Fibroblast of pulmonary artery (primary cell): ENCODE results near the gene CAMK2D.

Experiments
- DNase-seq: peaks from one replicate; pipeline ENCODE4 v3.0.0-alpha.2; 2010; ENCODE audit warnings: low read depth
- H3K4me3 ChIP-seq: replicated peaks from 2 replicates; pipeline ENCODE4 v1.5.1; 2011; ENCODE audit warnings: low read depth, mild to moderate bottlenecking, control low read depth, low read length, moderate library complexity
- TF ChIP-seq, protein P1 (sequence below): IDR thresholded peaks from 2 replicates; pipeline ENCODE4 v1.5.1; 2011; ENCODE audit warnings: mild to moderate bottlenecking, control low read depth, low read length, inconsistent platforms; ENCODE audit errors: missing control alignments

CAMK2D gene

DNA sequence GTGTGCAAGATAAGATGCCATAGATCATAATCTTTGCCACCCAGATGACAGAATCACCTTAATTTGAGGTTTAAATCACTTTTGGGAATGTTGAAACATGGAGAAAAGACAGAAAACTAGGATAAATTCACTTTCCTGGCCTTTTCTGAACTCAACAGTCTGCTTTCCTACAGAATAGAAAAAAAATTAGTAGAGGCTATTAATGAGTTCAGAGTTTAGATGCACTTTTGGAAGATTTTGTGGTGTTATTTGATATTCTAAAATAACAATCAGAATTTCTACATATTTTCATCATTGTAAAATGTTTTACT is 195.9 kb downstream of the CAMK2D start:
- H3K4me3 ChIP-seq = no peak overlapping the region
- TF ChIP-seq, protein P1, sequence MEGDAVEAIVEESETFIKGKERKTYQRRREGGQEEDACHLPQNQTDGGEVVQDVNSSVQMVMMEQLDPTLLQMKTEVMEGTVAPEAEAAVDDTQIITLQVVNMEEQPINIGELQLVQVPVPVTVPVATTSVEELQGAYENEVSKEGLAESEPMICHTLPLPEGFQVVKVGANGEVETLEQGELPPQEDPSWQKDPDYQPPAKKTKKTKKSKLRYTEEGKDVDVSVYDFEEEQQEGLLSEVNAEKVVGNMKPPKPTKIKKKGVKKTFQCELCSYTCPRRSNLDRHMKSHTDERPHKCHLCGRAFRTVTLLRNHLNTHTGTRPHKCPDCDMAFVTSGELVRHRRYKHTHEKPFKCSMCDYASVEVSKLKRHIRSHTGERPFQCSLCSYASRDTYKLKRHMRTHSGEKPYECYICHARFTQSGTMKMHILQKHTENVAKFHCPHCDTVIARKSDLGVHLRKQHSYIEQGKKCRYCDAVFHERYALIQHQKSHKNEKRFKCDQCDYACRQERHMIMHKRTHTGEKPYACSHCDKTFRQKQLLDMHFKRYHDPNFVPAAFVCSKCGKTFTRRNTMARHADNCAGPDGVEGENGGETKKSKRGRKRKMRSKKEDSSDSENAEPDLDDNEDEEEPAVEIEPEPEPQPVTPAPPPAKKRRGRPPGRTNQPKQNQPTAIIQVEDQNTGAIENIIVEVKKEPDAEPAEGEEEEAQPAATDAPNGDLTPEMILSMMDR = no peak
- no peak for DNase-seq

DNA sequence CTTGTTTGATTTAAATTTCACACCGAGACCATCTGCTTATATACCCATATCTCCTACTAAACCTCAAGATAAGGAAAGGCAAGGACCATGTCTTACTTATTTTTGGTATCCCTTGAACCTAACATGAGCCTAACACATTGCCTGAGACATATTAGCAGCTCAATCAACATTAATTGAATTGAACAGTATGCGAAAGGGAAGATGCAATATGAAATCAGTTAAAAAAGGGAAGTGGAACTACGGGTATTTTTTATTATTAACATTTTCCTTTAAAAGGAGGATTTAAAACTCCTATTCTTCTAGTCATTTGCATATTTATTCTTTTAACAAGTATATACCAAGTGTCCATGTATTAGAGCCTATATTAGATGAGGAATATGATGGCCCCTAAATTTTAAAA is 197.0 kb downstream of the CAMK2D start:
- no peak overlapping the region for H3K4me3 ChIP-seq
- no peak for DNase-seq

DNA sequence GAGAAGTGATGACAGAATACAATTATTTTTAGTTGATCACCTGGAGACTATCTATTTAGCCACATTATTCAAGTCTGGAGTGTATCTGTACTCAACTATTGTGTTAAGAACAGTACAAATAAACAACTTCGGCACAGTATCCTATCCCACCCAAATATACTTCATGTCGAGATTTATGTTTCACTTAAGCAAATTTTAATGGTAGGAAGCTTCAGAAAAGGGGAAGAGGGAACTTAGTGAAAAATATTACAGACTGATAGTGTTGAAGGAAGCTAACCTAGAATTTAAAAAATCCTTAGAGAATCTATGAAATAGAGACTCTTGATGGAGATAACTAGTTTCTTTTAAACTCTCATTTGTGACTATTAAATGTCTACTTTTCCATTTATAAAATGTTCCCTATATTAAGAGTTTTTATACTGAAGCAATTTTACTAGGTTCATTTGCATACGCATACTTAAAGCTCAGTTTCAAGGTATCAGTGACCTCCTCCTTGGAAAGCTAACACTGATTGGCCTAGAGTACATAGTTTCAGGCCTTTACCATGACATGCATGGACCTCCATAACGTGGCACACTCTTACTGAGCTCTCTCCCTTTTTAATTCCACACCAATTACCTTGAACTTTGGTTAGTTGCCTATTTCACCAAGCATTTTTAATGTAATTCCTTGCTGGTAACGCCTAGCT is 197.7 kb downstream of the CAMK2D start:
- TF ChIP-seq, protein P1 = no peak
- H3K4me3 ChIP-seq = no peak overlapping the region
- no peak for DNase-seq

More for the DNA sequence above, 197.0 kb downstream of the CAMK2D start:
- TF ChIP-seq, protein P1 = no peak

DNA sequence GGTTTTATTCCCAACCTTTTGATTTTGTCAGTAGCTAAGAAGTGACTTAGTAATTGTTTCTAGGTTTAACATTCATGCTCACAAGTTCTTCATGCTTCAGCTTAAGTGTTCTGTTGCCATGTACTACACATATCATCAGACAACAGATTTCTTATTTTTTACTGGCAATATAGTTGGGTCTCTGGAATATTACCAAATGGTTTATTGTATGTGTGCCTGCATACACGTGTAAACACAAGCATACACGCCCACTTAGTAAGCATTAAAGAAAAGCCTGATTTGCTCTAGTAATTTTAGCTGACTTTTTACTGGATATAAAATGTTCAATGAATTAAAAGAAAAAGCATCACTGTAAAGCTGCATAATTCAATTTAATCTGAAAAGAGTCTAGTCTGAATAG is 199.8 kb downstream of the CAMK2D start:
- TF ChIP-seq, protein P1 = no peak
- H3K4me3 ChIP-seq = no peak overlapping the region
- DNase-seq = no peak

DNA sequence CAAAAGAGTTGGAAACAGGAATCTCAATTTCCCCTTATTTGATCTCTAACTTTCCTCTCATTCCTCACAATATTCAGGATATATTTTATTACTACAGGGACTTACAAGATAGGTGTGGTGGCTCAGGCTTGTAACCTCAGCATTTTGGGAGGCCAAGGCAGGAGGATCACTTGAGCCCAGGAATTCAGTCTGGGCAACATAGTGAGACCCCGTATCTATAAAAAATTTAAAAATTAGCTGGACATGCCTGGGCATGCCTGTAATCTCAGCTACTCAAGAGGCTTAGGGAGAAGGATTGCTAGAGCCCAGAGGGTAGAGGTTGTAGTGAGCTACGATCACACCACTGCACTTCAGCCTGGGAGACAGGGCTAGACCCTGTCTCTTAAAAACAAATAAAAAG is 200.4 kb downstream of the CAMK2D start:
- TF ChIP-seq, protein P1 = no peak
- no peak overlapping the region for H3K4me3 ChIP-seq
- no peak for DNase-seq

DNA sequence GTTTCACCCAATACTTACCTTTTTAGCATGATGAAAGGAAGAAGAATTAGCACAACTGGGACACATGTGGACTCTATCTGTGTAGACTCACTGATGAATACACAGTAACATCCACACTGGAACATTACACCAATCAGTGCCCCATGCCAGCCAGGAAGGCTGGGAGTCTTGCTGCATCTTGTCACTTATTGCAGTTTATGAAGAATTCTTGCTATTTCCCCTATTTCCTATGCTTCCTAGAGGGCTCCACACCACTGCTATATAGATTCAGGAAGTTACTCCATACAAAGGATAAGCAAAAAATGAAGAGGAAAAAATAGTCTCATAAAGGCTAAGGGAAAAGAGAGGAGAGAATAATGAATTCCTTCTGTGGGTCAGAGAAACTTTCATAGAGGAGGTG is 201.0 kb downstream of the CAMK2D start:
- TF ChIP-seq, protein P1 = peak; percentile 22
- no peak overlapping the region for H3K4me3 ChIP-seq
- DNase-seq = peak; percentile 68

DNA sequence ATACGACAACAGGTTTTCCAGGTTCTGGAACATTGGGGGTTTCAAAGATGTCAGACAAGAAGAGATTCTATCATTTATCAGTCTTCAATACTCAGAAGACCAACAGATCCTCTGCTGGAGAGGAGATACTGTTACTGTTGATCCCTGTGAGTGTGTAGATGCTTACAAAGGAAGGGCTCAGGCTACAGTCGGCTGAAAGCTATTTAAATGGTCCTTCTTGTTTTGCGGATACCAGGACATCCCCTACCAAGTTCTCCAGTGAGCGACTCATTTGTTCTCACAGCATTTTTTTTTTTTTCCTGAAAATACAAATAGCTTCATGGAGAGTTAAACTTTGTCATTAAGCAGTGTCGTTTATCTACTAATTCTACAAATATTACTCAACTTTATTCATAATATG is 201.6 kb downstream of the CAMK2D start:
- DNase-seq = no peak
- H3K4me3 ChIP-seq = no peak overlapping the region
- TF ChIP-seq, protein P1 = no peak
